K562 (cell line): ENCODE measurements around the gene SEMA3F. TPM values are rescaled to one million over a fixed set of nuclear protein-coding genes. Genes with fewer than 3 reads are reported as not detected.

Source experiments
- ATAC-seq: fragments of 200-7000 bp; cut with Tn5 transposase; 3 replicates; pipeline ENCODE4 v1.9.1; 2020; ENCODE audit warnings: moderate library complexity
- BruUV-seq: library from RNA; stranded (reverse); fragments of 400-500 nt; replicated peaks from 2 replicates; lab custom pipeline; 2021; lab: Mats Ljungman, UMichigan
- CTCF ChIA-PET: fragments of 300-600 bp; formaldehyde crosslinking; extraction: SDS; loops from one replicate; lab custom pipeline; 2021; ENCODE audit warnings: low intra/inter-chr PET ratio; lab: Yijun Ruan, JAX
- POLR2A ChIA-PET: fragments of 300-600, 350-650 bp; sonication (Branson Sonifier 250); formaldehyde crosslinking; extraction: SDS; loops from one replicate; lab custom pipeline; 2021; ENCODE audit warnings: antibody characterized with exemption, inconsistent platforms; lab: Yijun Ruan, JAX
- DNase-seq, 4 experiments: peaks; one replicate each; pipeline versions ENCODE4 v3.0.0 to v3.0.0-alpha.2; 2011 to 2018; ENCODE audit warnings: low spot score in 3 of 4, mixed read lengths in 3 of 4; ENCODE audit errors: extremely low read depth in 1 of 4
- FAIRE-seq: peaks from 2 replicates; lab custom pipeline; 2011; peaks lifted over from hg19 to GRCh38; lab: Jason Lieb, UNC
- H2AFZ ChIP-seq: 2 replicates; pipeline ENCODE4 v1.6.0; 2011; ENCODE audit warnings: low read depth, low read length, control low read depth, inconsistent platforms
- H3K27ac ChIP-seq: fragments of 200-600 bp; 3 replicates; pipeline ENCODE4 v1.8.0; 2011; ENCODE audit warnings: low read depth, mild to moderate bottlenecking, control low read depth, inconsistent platforms, low read length, moderate library complexity, mixed read lengths; ENCODE audit errors: extremely low read depth
- H3K27me3 ChIP-seq, 2 experiments: fragments of 300-600 bp in 1 of 2; 2 replicates in 1 of 2; 3 replicates in 1 of 2; pipeline versions ENCODE4 v1.6.0 to v1.8.0; 2011; ENCODE audit warnings: inconsistent platforms in 2 of 2, low read length in 2 of 2, mild to moderate bottlenecking in 1 of 2, mixed read lengths in 1 of 2, moderate library complexity in 1 of 2; ENCODE audit not compliant: control insufficient read depth in 2 of 2, insufficient read depth in 2 of 2
- H3K36me3 ChIP-seq: fragments of 300-600 bp; 3 replicates; pipeline ENCODE4 v1.8.0; 2011; ENCODE audit warnings: mild to moderate bottlenecking, low read length, inconsistent platforms; ENCODE audit not compliant: control insufficient read depth, insufficient read depth
- H3K4me1 ChIP-seq, 2 experiments: fragments of 200-600 bp in 1 of 2; replicated peaks in 1 of 2; 2 replicates in 1 of 2; 3 replicates in 1 of 2; pipeline versions ENCODE4 v1.5.1 to v1.8.0; 2011; ENCODE audit warnings: inconsistent platforms in 2 of 2, low read length in 2 of 2, mild to moderate bottlenecking in 1 of 2, mixed read lengths in 1 of 2, moderate library complexity in 1 of 2; ENCODE audit not compliant: control insufficient read depth in 2 of 2, insufficient read depth in 2 of 2
- H3K4me2 ChIP-seq: 2 replicates; pipeline ENCODE4 v1.6.1; 2011; ENCODE audit warnings: low read length, control low read depth, inconsistent platforms, mixed read lengths; ENCODE audit not compliant: insufficient read depth
- H3K4me3 ChIP-seq: fragments of 200-600 bp; sonication (generic), shearing (Covaris generic); 2 replicates; pipeline ENCODE4 v1.5.1; 2016; ENCODE audit warnings: control low read depth, inconsistent platforms
- H3K79me2 ChIP-seq: fragments of 200-600 bp; 3 replicates; pipeline ENCODE4 v1.8.0; 2011; ENCODE audit warnings: low read length, inconsistent platforms; ENCODE audit not compliant: control insufficient read depth, insufficient read depth
- H3K9ac ChIP-seq, 2 experiments: 2 replicates each; pipeline versions ENCODE4 v1.6.0 to v1.6.1; 2011; ENCODE audit warnings: low read depth in 2 of 2, low read length in 2 of 2, control low read depth in 1 of 2, inconsistent platforms in 1 of 2, mild to moderate bottlenecking in 1 of 2, mixed read lengths in 1 of 2; ENCODE audit not compliant: insufficient read depth in 1 of 2
- H3K9me1 ChIP-seq: one replicate; pipeline ENCODE4 v1.6.0; 2011; ENCODE audit warnings: inconsistent platforms, mild to moderate bottlenecking, low read length, moderate library complexity; ENCODE audit not compliant: control insufficient read depth, insufficient read depth
- H3K9me3 ChIP-seq: replicated peaks from 2 replicates; pipeline ENCODE4 v1.5.1; 2011; ENCODE audit warnings: low read depth, low read length, inconsistent platforms; ENCODE audit not compliant: control insufficient read depth, insufficient read depth
- H4K20me1 ChIP-seq: replicated peaks from 2 replicates; pipeline ENCODE4 v1.6.1; 2011; ENCODE audit warnings: low read length, inconsistent platforms, mixed read lengths; ENCODE audit not compliant: control insufficient read depth, insufficient read depth
- ATF1 ChIP-seq, 2 experiments: fragments of 450-650 bp in 1 of 2; IDR thresholded peaks; 2 replicates each; pipeline ENCODE4 v1.6.1; 2016; ENCODE audit warnings: missing compliant biosample characterization in 1 of 2, missing genetic modification characterization in 1 of 2
- NR2C2 ChIP-seq, 2 experiments: fragments of 200-800 bp in 1 of 2; sonication (Bioruptor generic) in 1 of 2; sonication (generic) in 1 of 2; formaldehyde crosslinking in 1 of 2; IDR thresholded peaks; 2 replicates each; pipeline versions ENCODE4 v1.6.1 to v1.8.0; 2016 to 2022; ENCODE audit warnings: mild to moderate bottlenecking in 1 of 2, missing compliant biosample characterization in 1 of 2, missing genetic modification characterization in 1 of 2, missing genetic modification reagents in 1 of 2
- PATZ1 ChIP-seq: fragments of 250-450 bp; sonication (Bioruptor Pico); IDR thresholded peaks from 2 replicates; pipeline ENCODE4 v1.5.0; 2020; ENCODE audit warnings: mild to moderate bottlenecking, borderline replicate concordance
- PKNOX1 ChIP-seq: fragments of 450-650 bp; IDR thresholded peaks from 2 replicates; pipeline ENCODE4 v1.6.1; 2016
- ZNF431 ChIP-seq: sonication (generic); formaldehyde crosslinking; IDR thresholded peaks from 2 replicates; pipeline ENCODE4 v1.8.0; 2022; ENCODE audit warnings: mild to moderate bottlenecking, missing genetic modification reagents
- WGBS: fragments of 100-300 bp; shearing (Covaris generic); methylation state at CpG from one replicate; pipeline ENCODE4 v1.1.6; 2016; ENCODE audit warnings: low coverage, mixed read lengths; ENCODE audit not compliant: insufficient coverage; ENCODE audit errors: missing lambda C conversion rate; 5-methylcytosine and 5-hydroxymethylcytosine counted together
- in situ Hi-C: fragments of 300-500 bp; cut with MboI; formaldehyde crosslinking; loops from 4 replicates; pipeline ENCODE4 v1.15.0; 2018; ENCODE audit warnings: inconsistent platforms, mixed read lengths
- intact Hi-C: fragments of 100-400 bp; cut with micrococcal nuclease; formaldehyde crosslinking; loops from 2 replicates; pipeline ENCODE4 v1.14.2; 2022
- polyA plus RNA-seq, 8 experiments: library from polyadenylated mRNA; depleted of rRNA in 4 of 8; stranded (reverse) in 5 of 8; unstranded in 3 of 8; fragments of >200 nt; fragmentation: Nextera tagmentation in 2 of 8; fragmentation: Illumina TruSeq in 1 of 8; extraction: Ambion mirVana in 2 of 8; extraction: Trizol in 1 of 8; gene quantifications; 2 replicates each; pipeline versions ENCODE4 v1.2.1 to v1.2.3, GENCODE V29; 2011 to 2014; ENCODE audit warnings: inconsistent platforms in 1 of 8, missing spikeins in 1 of 8
- total RNA-seq, 7 experiments: library from RNA; depleted of rRNA in 6 of 7; stranded (reverse); fragments of >200 nt in 6 of 7; fragmentation: Illumina TruSeq in 2 of 7; extraction: Trizol in 2 of 7; gene quantifications; 2 replicates each; pipeline versions ENCODE4 v1.2.1 to v1.2.3, GENCODE V29; 2011 to 2021; ENCODE audit warnings: low replicate concordance in 1 of 7
- TF ChIP-seq, protein P1 (sequence below): sonication (generic); formaldehyde crosslinking; IDR thresholded peaks from 2 replicates; pipeline ENCODE4 v1.8.1; 2023; ENCODE audit warnings: mild to moderate bottlenecking, missing genetic modification reagents

SEMA3F gene
- total and polyA plus RNA-seq, 9 of the 15 experiments (the other 6 are each of a cell fraction or from before 2014, with no cell fraction given): 0.58 to 3.0 (median 2.0) TPM; not detected in 2

DNA sequence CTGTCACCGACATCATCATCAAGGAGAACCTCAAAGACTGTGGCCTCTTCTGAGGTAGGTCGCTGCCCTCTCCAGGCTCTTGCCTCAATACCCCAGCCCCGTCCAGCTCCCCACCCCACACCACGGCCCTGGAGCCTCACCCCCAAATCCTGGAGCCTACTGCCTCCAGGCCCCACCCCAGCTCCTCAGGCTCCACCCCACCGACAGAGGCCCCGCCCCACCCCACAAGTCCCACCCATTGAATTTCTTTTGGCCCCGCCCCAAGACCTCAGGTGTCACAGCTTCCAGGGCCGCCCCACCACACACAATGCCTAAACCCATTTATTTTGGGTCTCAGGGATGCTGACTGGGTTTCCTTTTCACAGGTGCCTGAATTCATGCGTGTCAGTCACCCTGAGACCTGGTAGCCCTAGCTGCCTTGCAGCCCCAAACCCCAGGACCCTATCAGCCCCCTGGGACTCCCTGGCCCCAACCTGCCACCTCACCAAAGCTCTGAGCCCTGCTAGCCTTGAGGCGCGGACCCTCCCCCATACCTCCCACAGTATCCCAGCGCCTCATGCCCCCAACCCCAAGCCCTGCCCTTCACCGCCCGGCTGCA lies 39.9 kb downstream of the SEMA3F start:
- ChIA-PET CTCF (interaction anchor here (0.7 to 4.9 kb wide), 7 partner anchors 28 to 78 kb away, joined by 3 to 91 read pairs (median 5); no protein-coding TSS in a partner anchor), POLR2A (interaction anchor here (0.6 to 0.9 kb wide), 6 partner anchors 31 to 196 kb away, joined by 3 to 4 read pairs (median 3); no protein-coding TSS in a partner anchor)
- BruUV-seq: no TSS peak
- peak overlapping the region; percentile 89 for H3K4me2 ChIP-seq
- H3K27ac ChIP-seq: no peak overlapping the region
- peaks cover 0 to 15% of the 10 kb centered on the region in 2 experiments; a peak in 2 of 5 replicates for H3K27me3 ChIP-seq
- peak overlapping the region in 1 of 2 experiments; percentile 64; a peak in 1 of 4 replicates for H3K9ac ChIP-seq
- H3K36me3 ChIP-seq: no peaks in the 10 kb centered on the region
- DNase-seq (peak; percentile 60 to 87 (median 84)), ATAC-seq (peak; percentile 94), FAIRE-seq (no peak)
- H3K4me3 ChIP-seq: peak overlapping the region; percentile 26; the same call in 1 of the 2 replicates
- peak overlapping the region; percentile 85 for H2AFZ ChIP-seq
- H4K20me1 ChIP-seq: no peaks in the 10 kb centered on the region; the same call in 1 of the 2 replicates
- H3K9me1 ChIP-seq: no peaks in the 10 kb centered on the region
- in situ Hi-C loops: loop anchor here (5.0 kb wide), 2 partner anchors 32 to 77 kb away; no protein-coding TSS in a partner anchor
- TF ChIP-seq ATF1 (CRISPR knock-in tag; IDR thresholded peaks at IDR 0.05): no peak
- TF ChIP-seq ATF1 (tag; IDR thresholded peaks at IDR 0.05): peak; percentile 2; the same call in 1 of the 2 replicates
- TF ChIP-seq, protein P1, sequence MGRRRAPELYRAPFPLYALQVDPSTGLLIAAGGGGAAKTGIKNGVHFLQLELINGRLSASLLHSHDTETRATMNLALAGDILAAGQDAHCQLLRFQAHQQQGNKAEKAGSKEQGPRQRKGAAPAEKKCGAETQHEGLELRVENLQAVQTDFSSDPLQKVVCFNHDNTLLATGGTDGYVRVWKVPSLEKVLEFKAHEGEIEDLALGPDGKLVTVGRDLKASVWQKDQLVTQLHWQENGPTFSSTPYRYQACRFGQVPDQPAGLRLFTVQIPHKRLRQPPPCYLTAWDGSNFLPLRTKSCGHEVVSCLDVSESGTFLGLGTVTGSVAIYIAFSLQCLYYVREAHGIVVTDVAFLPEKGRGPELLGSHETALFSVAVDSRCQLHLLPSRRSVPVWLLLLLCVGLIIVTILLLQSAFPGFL (CRISPR knock-in tag): no peak
- no peak for TF ChIP-seq ZNF431 (CRISPR knock-in tag)
- 0 out of 2 replicates have a peak, but pooled peaks have one; percentile 37 for TF ChIP-seq PKNOX1
- TF ChIP-seq PATZ1 (CRISPR knock-in tag): no peak
- TF ChIP-seq NR2C2 (CRISPR knock-in tag; IDR thresholded peaks at IDR 0.05): no peak
- TF ChIP-seq NR2C2 (tag; IDR thresholded peaks at IDR 0.05): no peak
- WGBS: 23% methylated on average over 6 of the region's 14 CpGs
- H3K9me3 ChIP-seq: no peaks in the 10 kb centered on the region
- intact Hi-C loops: loop anchor here (1.0 kb wide), 2 partner anchors 27 to 31 kb away; no protein-coding TSS in a partner anchor
- peaks cover 2 to 29% of the 10 kb centered on the region in 2 experiments; a peak in 2 of 5 replicates for H3K4me1 ChIP-seq
- no peaks in the 10 kb centered on the region for H3K79me2 ChIP-seq
